Dermis microvascular lymphatic vessel endothelial cell (primary cell): ENCODE data around the gene PIP4K2A. TPM values are rescaled to one million over a fixed set of nuclear protein-coding genes. Genes with fewer than 3 reads are reported as not detected.

Source experiments
- DNase-seq, 2 donors: peaks; one replicate each; pipeline versions ENCODE4 v3.0.0 to v3.0.0-alpha.2; 2010; ENCODE audit warnings: low read depth in 2 of 2
- total RNA-seq: library from RNA; depleted of rRNA; stranded (reverse); fragments of >200 nt; gene quantifications from 2 replicates; pipeline ENCODE4 v1.2.1, GENCODE V29; 2014

PIP4K2A gene
- total RNA-seq, 1 donor from 2014 or later, result 27.0 TPM

DNA sequence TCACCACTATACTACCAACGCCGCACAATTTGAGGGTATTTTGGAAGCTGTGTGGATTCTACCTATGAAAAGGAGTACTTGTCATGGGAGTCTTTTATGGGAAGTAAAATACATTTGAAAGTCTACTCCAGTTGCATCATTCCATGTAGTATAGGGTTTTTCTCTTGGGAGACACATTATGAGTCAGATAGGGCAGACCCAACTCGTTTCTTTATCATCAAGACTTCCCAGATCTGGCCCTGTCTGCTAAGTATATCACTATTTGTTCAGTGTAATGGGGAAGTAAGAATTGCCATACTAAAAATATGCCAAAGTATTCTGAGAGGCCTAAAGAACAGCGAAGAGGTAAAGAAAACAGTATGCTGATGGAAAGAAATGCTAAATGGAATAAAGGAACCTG lies 224.9 kb downstream of the PIP4K2A start:
- no peak for DNase-seq

DNA sequence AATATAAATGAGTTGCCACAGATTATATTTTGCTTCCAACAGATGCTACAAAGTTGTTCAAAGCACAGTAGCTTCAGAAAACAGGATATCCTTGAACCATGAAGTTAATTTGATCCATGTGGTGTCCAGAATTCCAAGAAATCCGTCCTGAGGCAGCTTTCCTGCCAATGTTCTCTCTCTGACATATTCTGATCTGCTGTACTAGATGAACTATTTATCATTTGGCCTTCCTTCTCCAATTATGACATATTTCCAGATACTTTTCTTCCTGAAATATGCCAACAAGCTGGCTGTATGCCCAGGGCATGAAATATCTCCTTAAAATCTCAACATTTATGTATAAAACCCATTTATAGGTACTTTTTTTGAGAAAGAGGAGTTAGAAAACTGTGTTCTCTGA lies 227.9 kb downstream of the PIP4K2A start:
- DNase-seq, result no peak

Other genes with a start within 250 kb of the PIP4K2A start
- gene ARMC3, start 213.5 kb upstream of the PIP4K2A start, total RNA-seq, result not detected in 2 replicates